ENCODE results near the gene LCE1B. TPM values are rescaled to one million over a fixed set of nuclear protein-coding genes. Genes with fewer than 3 reads are reported as not detected.
A peak's percentile ranks its signal among the peaks of the same experiment; 100 is the strongest.

The LCE1B gene, protein sequence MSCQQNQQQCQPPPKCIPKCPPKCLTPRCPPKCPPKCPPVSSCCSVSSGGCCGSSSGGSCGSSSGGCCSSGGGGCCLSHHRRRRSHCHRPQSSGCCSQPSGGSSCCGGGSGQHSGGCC
- total RNA-seq (2014; rRNA removed; shearing (Covaris generic)) = not detected in 2 replicates

GRCh38 chr1:152811671-152812070 is at the start of gene LCE1B:
Gene LCE1B, plus strand, starts transcription at chr1:152811971. Its CDS starts 476 bp downstream, at chr1:152812447.
- no peak for DNase-seq (ENCODE audit: low read depth)

- no peak for DNase-seq (ENCODE audit: low read depth)
These were observed 42.8 kb upstream of the LCE1B start for GRCh38 chr1:152768847-152769533.

- no peak for DNase-seq (ENCODE audit: low read depth)
These were observed 41.4 kb upstream of the LCE1B start for GRCh38 chr1:152770411-152770810.

GRCh38 chr1:152774875-152775274 is 36.9 kb upstream of the LCE1B start, which contains the start of gene LCE1F:
Gene LCE1F, plus strand, starts transcription at chr1:152775140. Its CDS starts 1,232 bp downstream, at chr1:152776372.
- DNase-seq (ENCODE audit: low read depth) = no peak

- DNase-seq (ENCODE audit: low read depth) = no peak
These were observed 35.4 kb upstream of the LCE1B start for GRCh38 chr1:152776361-152776760.

GRCh38 chr1:152777510-152778137 is 34.1 kb upstream of the LCE1B start:
- peak; percentile 38 for DNase-seq (ENCODE audit: low read depth)

- DNase-seq (ENCODE audit: low read depth) = peak; percentile 22
These were observed 28.7 kb upstream of the LCE1B start for GRCh38 chr1:152783095-152783494.

DNA sequence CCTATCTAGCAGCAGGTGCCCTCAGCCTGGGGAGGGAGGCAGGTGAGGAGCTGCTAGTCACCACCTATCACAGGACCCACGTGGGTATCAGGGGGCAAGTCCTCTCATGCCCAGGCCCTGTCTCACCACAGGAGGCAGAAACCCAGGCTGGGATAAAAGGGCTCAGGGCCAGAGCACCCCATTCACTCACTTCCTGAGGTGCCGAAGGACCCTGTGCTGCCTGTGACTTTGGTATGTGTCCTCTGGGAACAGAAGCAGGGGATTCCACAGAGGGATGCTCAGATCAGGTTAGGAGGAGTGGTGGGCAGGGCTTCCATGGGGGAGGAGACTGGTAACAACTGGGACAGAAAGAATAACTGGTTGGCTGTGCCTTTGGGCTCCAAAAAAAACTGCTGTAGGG is 25.7 kb upstream of the LCE1B start, which contains the start of gene LCE1E:
TSS of gene LCE1E (plus strand) at position 181 of the 400 bp plus-strand sequence. CDS start 1,043 bp downstream, outside the sequence.
- DNase-seq (ENCODE audit: low read depth) = no peak

DNA sequence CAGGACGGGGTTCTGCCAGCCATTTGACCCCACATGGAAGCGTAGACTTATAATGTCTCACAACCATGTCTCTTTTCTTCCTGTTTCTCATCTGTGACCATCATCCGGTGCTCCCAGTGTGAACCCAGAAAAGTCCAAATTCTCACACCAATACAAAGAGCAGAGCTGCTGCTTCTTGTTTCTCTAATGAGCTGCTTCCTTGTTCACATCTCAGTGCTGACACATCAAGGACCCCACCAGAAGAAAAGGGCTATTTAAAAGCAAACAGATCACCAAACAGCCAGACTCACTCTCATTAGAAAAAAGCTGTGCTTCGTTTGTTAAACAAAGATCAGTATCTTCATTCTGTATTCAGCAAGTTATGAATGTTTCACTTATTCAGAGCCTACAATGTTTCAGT is 16.1 kb upstream of the LCE1B start:
- no peak for DNase-seq (ENCODE audit: low read depth)

GRCh38 chr1:152796421-152796820 is 15.3 kb upstream of the LCE1B start, which contains the start of gene LCE1D:
Gene LCE1D, plus strand, starts transcription at chr1:152796721. Its CDS starts 1,074 bp downstream, at chr1:152797795.
- no peak for DNase-seq (ENCODE audit: low read depth)

DNA sequence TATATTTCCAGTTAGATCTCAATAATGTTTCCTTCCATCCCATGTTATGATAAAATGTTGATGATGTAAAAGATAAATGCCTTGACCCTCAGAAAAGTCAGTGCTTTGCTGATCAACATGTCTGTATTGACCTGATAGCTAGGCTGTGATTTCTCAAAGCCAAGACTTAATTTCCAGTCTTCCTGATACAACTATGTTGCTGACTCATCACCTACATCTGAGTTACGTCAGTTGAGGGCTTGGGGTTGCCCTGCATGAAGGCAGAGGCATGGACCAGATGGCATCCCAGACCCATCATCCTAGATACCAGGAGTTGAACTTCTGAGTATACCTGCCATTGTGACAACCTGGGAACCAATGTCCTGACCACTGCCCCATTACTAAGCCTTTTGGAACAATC is 10.4 kb upstream of the LCE1B start:
- DNase-seq (ENCODE audit: low read depth) = no peak

GRCh38 chr1:152806576-152806975 is 5.2 kb upstream of the LCE1B start, which contains the start of gene LCE1C:
Gene LCE1C, minus strand, starts transcription at chr1:152806651. Its CDS starts 1,173 bp downstream, at chr1:152805478.
- DNase-seq (ENCODE audit: low read depth) = no peak

DNA sequence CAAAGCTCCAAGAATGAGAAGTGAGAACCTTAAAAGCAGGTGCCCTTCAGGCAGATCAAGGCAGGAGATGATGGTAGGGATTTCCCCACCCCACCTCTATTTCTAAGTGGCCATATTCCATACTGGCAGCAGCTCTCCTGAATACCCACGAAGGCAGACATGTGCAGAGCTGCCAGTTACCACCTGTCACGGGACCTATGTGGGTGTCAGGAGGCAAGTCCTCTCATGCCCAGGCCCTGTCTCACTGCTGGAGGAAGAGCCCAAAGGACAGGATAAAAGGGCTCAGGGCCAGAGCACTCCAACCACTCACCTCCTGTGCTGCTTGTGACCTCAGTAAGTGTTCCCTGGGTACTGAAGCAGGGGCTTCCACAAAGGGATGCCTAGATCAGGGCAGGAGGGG is 721 bp upstream of the LCE1B start:
- DNase-seq (ENCODE audit: low read depth) = no peak

- DNase-seq (ENCODE audit: low read depth) = no peak
These were observed 5.5 kb downstream of the LCE1B start for GRCh38 chr1:152817309-152817708.

DNA sequence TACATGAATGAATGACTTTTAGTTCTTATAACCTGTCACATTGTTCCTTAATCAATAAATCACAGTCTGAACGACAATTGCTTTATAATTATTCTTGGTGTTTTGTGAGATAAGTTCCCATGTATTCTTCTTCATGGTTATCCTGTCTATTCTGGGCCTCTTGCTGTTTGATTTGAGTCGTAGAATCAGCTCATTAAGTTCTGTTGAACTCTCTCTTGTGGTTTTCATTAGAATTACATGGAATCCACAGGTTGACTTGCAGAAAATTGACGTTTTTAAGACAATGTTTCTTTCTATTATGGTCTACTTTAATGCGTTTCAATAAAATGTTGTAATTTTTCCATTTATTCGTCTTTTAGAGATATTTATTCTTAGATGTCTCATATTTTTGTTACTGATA is 11.5 kb downstream of the LCE1B start:
- no peak for DNase-seq (ENCODE audit: low read depth)

DNA sequence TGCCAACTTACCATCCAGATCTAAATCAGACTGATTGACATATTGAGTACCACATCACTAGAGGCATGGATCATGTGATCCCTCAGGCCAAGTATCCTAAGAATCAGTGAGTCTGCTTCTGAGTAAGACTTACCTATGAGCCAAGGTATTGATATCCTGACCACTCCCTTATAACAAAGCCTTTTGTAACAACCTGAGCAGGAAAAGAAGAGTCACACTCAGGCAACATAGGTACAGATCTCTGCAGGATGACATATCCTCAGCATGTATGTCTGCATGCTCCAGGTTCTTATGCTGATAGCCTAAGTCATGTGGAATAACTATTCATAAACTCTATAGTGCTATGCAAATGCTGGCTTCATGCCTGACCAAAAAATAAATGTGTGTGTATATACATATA is 13.2 kb downstream of the LCE1B start:
- no peak for DNase-seq (ENCODE audit: low read depth)

DNA sequence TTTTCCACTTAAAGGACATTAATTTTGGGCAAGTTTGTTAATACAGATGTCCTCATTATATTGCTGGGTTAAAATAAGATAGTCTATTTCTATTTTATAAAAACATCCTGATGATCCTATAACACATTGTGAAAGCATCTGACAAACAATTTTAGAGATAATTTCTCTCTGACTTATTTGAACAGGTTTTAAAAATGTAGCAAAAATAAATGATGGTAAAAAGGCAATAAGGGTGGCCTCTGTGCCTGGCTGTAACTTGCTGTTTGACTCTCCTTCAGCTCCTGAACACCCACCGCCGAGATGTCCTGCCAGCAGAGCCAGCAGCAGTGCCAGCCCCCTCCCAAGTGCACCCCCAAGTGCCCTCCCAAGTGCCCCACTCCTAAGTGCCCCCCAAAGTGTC is 15.4 kb downstream of the LCE1B start, which contains the start of gene LCE1A:
TSS of gene LCE1A (plus strand) at position 301 of the 400 bp plus-strand sequence. CDS start at position 301, 0 bp downstream.
- no peak for DNase-seq (ENCODE audit: low read depth)

DNA sequence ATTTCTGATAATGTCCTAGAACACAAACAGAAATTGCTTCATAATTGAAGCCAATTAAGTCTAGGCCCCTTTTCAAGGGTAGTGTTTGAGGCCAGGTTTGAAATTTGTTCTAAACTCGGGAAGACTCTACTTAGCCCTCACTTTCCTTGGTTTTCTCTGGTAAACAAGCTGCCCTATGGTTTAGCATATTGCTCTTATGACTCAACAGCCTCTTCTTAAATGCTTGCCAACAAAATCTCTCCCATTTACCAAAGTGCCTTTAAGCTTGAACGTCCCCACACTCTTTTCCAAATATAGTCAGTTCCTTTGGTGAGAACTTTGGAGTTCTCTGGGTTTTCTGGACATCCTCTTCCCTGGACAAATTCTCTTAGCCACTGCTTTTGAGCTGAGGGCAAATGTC is 25.1 kb downstream of the LCE1B start:
- DNase-seq (ENCODE audit: low read depth) = no peak

DNA sequence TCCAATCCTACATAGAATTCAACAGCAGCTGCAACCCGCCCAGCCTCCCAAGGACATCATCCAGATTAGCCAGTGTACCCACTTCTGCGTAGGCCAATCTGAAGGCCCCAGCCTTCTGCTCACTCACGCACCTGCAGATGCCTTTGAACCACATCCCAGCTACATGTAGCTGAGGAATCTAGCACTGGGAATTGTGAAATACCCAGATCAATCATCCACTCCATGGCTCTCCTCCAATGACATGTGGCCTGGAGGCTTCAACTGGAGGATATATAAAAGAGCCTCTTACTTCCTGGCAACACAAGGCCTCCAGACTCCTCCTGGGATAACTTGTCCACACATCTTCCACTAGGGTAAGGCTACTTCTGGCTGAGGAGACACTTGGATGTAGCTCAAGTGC is 30.8 kb downstream of the LCE1B start, which contains the start of gene LCE6A:
TSS of gene LCE6A (plus strand) at position 301 of the 400 bp plus-strand sequence. CDS start 665 bp downstream, outside the sequence.
- DNase-seq (ENCODE audit: low read depth) = no peak

DNA sequence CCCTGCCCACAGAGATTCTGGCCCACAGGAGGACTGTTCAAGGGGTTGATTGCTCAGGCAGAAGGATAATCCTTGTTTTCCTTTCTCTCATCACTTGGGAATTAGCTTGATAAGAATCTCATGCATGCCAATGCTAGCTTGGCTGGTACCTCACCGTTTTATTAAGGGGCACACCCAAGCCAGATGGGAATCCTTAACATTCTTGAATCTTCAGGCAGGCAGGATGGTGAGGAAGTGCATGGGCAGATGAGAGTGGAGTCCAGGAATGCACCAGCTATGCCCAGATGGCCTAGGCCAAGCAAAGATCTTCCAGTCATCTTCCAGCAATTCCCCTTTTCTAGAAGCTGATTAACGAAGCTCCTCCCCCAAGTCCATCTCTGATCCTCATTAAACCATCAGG is 43.9 kb downstream of the LCE1B start:
- no peak for DNase-seq (ENCODE audit: low read depth)

GRCh38 chr1:152858062-152858461 is 46.3 kb downstream of the LCE1B start:
- no peak for DNase-seq (ENCODE audit: low read depth)

DNA sequence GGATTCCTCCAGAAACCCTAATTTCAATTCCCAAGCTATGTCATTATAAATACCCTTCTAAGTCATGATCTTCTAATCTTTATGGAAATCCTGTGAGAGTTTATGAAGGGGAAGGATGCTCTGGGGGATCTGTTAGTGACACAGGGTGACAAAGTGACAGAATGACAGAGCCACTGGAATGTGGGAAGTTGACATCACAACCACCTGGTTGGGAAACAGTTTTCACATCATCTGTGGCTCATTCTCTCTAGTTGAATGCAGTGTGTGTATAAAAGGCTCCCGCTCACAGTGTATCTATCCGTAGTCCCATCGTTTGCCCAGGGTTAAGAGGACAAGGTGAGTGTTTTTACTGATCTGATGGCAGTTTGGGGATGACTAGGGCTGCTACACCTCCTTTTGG is 47.9 kb downstream of the LCE1B start, which contains the start of gene LCE7A:
TSS of gene LCE7A (plus strand) at position 301 of the 400 bp plus-strand sequence. CDS start 702 bp downstream, outside the sequence.
- no peak for DNase-seq (ENCODE audit: low read depth)
